HepG2 (cell line): ENCODE data around the gene PRSS36. TPM values are rescaled to one million over a fixed set of nuclear protein-coding genes. Genes with fewer than 3 reads are reported as not detected.

Experiments
- ATF7-NPFF ChIP-seq: sonication (generic); formaldehyde crosslinking; IDR thresholded peaks from 2 replicates; pipeline ENCODE4 v1.8.1; 2023; ENCODE audit warnings: mild to moderate bottlenecking, low read depth, missing genetic modification reagents, moderate library complexity
- CBFB ChIP-seq: sonication (generic); formaldehyde crosslinking; IDR thresholded peaks from 2 replicates; pipeline ENCODE4 v1.4.0; 2020; ENCODE audit warnings: missing genetic modification reagents
- CENPT ChIP-seq: sonication (generic); formaldehyde crosslinking; IDR thresholded peaks from 2 replicates; pipeline ENCODE4 v1.8.0; 2022; ENCODE audit warnings: low read depth, mild to moderate bottlenecking, moderate library complexity, missing genetic modification reagents
- FOXA1 ChIP-seq, 2 experiments: fragments of 450-650 bp in 1 of 2; sonication (generic) in 1 of 2; formaldehyde crosslinking in 1 of 2; IDR thresholded peaks; 2 replicates each; pipeline versions ENCODE4 v1.4.0 to v1.6.1; 2016 to 2020; ENCODE audit warnings: missing genetic modification reagents in 1 of 2
- HOXA7 ChIP-seq: sonication (generic); formaldehyde crosslinking; IDR thresholded peaks from 2 replicates; pipeline ENCODE4 v1.8.1; 2022; ENCODE audit warnings: mild to moderate bottlenecking, missing genetic modification reagents, moderate library complexity
- MEIS1 ChIP-seq: sonication (generic); formaldehyde crosslinking; IDR thresholded peaks from 2 replicates; pipeline ENCODE4 v1.9.0; 2021; ENCODE audit warnings: mild to moderate bottlenecking, missing genetic modification reagents, moderate library complexity, borderline replicate concordance
- PCBP1 ChIP-seq: fragments of 200-400 bp; formaldehyde crosslinking; IDR thresholded peaks from 2 replicates; pipeline ENCODE4 v1.6.1; 2017; ENCODE audit warnings: mild to moderate bottlenecking, low read depth, low read length, borderline replicate concordance
- TEAD3 ChIP-seq: optimal IDR thresholded peaks from 2 replicates; pipeline ENCODE3; 2016; ENCODE audit warnings: borderline replicate concordance
- ZNF232 ChIP-seq: sonication (generic); formaldehyde crosslinking; IDR thresholded peaks from 2 replicates; pipeline ENCODE4 v1.4.0; 2020; ENCODE audit warnings: missing genetic modification reagents, borderline replicate concordance
- ZNF292 ChIP-seq: sonication (generic); formaldehyde crosslinking; IDR thresholded peaks from 2 replicates; pipeline ENCODE4 v1.8.1; 2022; ENCODE audit warnings: mild to moderate bottlenecking, low read depth, missing genetic modification reagents, borderline replicate concordance
- ZNF589 ChIP-seq: sonication (generic); formaldehyde crosslinking; conservative IDR thresholded peaks from 2 replicates; pipeline ENCODE4 v1.8.0; 2022; ENCODE audit warnings: mild to moderate bottlenecking, moderate library complexity, missing genetic modification reagents
- ZNF598 ChIP-seq: sonication (generic); formaldehyde crosslinking; IDR thresholded peaks from 2 replicates; pipeline ENCODE4 v1.5.1; 2020; ENCODE audit warnings: mild to moderate bottlenecking, missing genetic modification reagents, borderline replicate concordance
- ZNF713 ChIP-seq: sonication (generic); formaldehyde crosslinking; IDR thresholded peaks from 2 replicates; pipeline ENCODE4 v1.4.0; 2020; ENCODE audit warnings: mild to moderate bottlenecking, missing genetic modification reagents
- ZNF768 ChIP-seq: sonication (generic); formaldehyde crosslinking; IDR thresholded peaks from 2 replicates; pipeline ENCODE4 v1.4.0; 2020; ENCODE audit warnings: missing genetic modification reagents
- polyA plus RNA-seq, 8 experiments: library from polyadenylated mRNA; depleted of rRNA in 3 of 8; stranded (reverse) in 7 of 8; unstranded in 1 of 8; fragments of >200 nt; fragmentation: Illumina TruSeq in 4 of 8; extraction: Trizol in 4 of 8; gene quantifications; 2 replicates each; pipeline versions ENCODE4 v1.2.1 to v1.2.3, GENCODE V29; 2011 to 2016; ENCODE audit warnings: low read depth in 4 of 8, missing spikeins in 1 of 8, mixed read lengths in 1 of 8; ENCODE audit not compliant: insufficient read depth in 1 of 8
- total RNA-seq, 5 experiments: library from RNA; depleted of rRNA; stranded (reverse); fragments of >200 nt; fragmentation: Illumina TruSeq; extraction: Trizol; gene quantifications; 2 replicates each; pipeline ENCODE4 v1.2.3, GENCODE V29; 2016; ENCODE audit warnings: low read depth in 1 of 5
- TF ChIP-seq, protein P1 (sequence below): sonication (generic); formaldehyde crosslinking; IDR thresholded peaks from 2 replicates; pipeline ENCODE4 v1.4.0; 2020; ENCODE audit warnings: missing genetic modification reagents, borderline replicate concordance
- TF ChIP-seq, protein P2 (sequence below): IDR thresholded peaks from 2 replicates; pipeline ENCODE4 v1.6.1; 2018; ENCODE audit warnings: missing genetic modification reagents
- TF ChIP-seq, protein P3 (sequence below): IDR thresholded peaks from 2 replicates; pipeline ENCODE4 v1.6.1; 2016; ENCODE audit warnings: control low read depth
- TF ChIP-seq, protein P4 (sequence below): sonication (generic); formaldehyde crosslinking; IDR thresholded peaks from 2 replicates; pipeline ENCODE4 v1.5.1; 2020; ENCODE audit warnings: mild to moderate bottlenecking, missing genetic modification reagents, moderate library complexity
- TF ChIP-seq, protein P5 (sequence below): sonication (generic); formaldehyde crosslinking; IDR thresholded peaks from 2 replicates; pipeline ENCODE4 v1.4.0; 2020; ENCODE audit warnings: mild to moderate bottlenecking, low read depth, missing genetic modification reagents

The PRSS36 gene
- total and polyA plus RNA-seq, 2 of the 13 experiments (the other 11 are each of a cell fraction or from before 2014, with no cell fraction given), result 1.5 to 2.1 TPM

DNA sequence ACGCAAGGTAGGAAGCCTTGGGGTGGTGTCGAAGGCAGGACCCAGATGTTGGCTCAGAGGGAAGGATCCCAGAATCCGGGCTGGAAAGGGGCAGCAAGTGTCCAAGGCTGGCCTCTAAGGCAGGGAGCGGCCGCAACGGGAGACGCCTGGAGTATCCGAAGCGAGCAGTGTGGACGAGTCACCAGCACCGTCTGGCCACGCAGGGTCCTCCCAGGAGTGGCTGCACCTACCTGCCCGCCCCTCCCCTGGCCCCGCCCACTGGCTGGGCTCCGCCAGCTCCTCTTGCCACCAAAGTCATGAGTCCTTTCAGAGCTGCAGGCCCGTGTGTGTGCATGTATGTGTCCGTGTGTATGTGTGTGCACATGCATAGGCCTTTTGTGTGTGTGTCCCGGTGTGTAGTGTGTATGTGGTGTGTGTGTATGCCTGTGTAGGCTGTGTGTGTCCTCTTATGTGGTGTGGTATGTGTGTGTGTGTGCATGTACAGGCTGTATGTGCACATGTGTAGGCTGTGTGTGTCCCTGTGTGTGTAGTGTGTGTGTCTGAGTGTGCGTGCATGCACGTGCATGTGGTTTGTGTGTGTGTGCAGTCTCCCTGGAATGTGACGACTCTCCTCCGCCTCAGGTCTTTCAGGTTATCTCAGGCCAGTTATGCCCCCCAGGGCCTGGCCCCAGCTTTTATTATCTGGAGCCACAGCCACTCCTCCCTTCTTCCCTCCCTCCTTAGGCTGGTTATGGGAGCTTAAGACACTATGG lies 14.2 kb downstream of the PRSS36 start, which contains the start of gene PRSS8 (continued):
- TF ChIP-seq, protein P1, sequence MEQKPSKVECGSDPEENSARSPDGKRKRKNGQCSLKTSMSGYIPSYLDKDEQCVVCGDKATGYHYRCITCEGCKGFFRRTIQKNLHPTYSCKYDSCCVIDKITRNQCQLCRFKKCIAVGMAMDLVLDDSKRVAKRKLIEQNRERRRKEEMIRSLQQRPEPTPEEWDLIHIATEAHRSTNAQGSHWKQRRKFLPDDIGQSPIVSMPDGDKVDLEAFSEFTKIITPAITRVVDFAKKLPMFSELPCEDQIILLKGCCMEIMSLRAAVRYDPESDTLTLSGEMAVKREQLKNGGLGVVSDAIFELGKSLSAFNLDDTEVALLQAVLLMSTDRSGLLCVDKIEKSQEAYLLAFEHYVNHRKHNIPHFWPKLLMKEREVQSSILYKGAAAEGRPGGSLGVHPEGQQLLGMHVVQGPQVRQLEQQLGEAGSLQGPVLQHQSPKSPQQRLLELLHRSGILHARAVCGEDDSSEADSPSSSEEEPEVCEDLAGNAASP (CRISPR knock-in tag), result no peak
- TF ChIP-seq, protein P2, sequence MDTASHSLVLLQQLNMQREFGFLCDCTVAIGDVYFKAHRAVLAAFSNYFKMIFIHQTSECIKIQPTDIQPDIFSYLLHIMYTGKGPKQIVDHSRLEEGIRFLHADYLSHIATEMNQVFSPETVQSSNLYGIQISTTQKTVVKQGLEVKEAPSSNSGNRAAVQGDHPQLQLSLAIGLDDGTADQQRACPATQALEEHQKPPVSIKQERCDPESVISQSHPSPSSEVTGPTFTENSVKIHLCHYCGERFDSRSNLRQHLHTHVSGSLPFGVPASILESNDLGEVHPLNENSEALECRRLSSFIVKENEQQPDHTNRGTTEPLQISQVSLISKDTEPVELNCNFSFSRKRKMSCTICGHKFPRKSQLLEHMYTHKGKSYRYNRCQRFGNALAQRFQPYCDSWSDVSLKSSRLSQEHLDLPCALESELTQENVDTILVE, result no peak
- TF ChIP-seq CBFB (CRISPR knock-in tag) (no peak), ZNF292 (CRISPR knock-in tag) (no peak), CENPT (CRISPR knock-in tag) (no peak), ZNF713 (CRISPR knock-in tag) (no peak), HOXA7 (CRISPR knock-in tag) (no peak), TEAD3 (CRISPR knock-in tag) (peak; percentile 1), ZNF768 (CRISPR knock-in tag) (0 out of 2 replicates have a peak, but pooled peaks have one; percentile 11), ZNF589 (0 out of 2 replicates have a peak, but pooled peaks have one; percentile 14), PCBP1 (no peak), ZNF232 (0 out of 2 replicates have a peak, but pooled peaks have one; percentile 28), MEIS1 (CRISPR knock-in tag) (0 out of 2 replicates have a peak, but pooled peaks have one; percentile 26), ZNF598 (CRISPR knock-in tag) (0 out of 2 replicates have a peak, but pooled peaks have one; percentile 64), ATF7-NPFF (CRISPR knock-in tag) (no peak), FOXA1 (IDR thresholded peaks at IDR 0.05) (no peak), FOXA1 (CRISPR knock-in tag; IDR thresholded peaks at IDR 0.05) (no peak)
- TF ChIP-seq, protein P3, sequence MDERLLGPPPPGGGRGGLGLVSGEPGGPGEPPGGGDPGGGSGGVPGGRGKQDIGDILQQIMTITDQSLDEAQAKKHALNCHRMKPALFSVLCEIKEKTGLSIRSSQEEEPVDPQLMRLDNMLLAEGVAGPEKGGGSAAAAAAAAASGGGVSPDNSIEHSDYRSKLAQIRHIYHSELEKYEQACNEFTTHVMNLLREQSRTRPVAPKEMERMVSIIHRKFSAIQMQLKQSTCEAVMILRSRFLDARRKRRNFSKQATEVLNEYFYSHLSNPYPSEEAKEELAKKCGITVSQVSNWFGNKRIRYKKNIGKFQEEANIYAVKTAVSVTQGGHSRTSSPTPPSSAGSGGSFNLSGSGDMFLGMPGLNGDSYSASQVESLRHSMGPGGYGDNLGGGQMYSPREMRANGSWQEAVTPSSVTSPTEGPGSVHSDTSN (CRISPR knock-in tag), result no peak
- TF ChIP-seq, protein P4, sequence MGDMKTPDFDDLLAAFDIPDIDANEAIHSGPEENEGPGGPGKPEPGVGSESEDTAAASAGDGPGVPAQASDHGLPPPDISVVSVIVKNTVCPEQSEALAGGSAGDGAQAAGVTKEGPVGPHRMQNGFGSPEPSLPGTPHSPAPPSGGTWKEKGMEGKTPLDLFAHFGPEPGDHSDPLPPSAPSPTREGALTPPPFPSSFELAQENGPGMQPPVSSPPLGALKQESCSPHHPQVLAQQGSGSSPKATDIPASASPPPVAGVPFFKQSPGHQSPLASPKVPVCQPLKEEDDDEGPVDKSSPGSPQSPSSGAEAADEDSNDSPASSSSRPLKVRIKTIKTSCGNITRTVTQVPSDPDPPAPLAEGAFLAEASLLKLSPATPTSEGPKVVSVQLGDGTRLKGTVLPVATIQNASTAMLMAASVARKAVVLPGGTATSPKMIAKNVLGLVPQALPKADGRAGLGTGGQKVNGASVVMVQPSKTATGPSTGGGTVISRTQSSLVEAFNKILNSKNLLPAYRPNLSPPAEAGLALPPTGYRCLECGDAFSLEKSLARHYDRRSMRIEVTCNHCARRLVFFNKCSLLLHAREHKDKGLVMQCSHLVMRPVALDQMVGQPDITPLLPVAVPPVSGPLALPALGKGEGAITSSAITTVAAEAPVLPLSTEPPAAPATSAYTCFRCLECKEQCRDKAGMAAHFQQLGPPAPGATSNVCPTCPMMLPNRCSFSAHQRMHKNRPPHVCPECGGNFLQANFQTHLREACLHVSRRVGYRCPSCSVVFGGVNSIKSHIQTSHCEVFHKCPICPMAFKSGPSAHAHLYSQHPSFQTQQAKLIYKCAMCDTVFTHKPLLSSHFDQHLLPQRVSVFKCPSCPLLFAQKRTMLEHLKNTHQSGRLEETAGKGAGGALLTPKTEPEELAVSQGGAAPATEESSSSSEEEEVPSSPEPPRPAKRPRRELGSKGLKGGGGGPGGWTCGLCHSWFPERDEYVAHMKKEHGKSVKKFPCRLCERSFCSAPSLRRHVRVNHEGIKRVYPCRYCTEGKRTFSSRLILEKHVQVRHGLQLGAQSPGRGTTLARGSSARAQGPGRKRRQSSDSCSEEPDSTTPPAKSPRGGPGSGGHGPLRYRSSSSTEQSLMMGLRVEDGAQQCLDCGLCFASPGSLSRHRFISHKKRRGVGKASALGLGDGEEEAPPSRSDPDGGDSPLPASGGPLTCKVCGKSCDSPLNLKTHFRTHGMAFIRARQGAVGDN (CRISPR knock-in tag), result peak; percentile 65
- TF ChIP-seq, protein P5, sequence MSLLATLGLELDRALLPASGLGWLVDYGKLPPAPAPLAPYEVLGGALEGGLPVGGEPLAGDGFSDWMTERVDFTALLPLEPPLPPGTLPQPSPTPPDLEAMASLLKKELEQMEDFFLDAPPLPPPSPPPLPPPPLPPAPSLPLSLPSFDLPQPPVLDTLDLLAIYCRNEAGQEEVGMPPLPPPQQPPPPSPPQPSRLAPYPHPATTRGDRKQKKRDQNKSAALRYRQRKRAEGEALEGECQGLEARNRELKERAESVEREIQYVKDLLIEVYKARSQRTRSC (CRISPR knock-in tag), result no peak
